ENCODE results near the gene NFYB.
"Not testable (repeated sequence)": the region's sequence is repeated elsewhere in the genome, so short reads cannot be mapped to it uniquely, and the experiment has no call there.

Gene NFYB

DNA sequence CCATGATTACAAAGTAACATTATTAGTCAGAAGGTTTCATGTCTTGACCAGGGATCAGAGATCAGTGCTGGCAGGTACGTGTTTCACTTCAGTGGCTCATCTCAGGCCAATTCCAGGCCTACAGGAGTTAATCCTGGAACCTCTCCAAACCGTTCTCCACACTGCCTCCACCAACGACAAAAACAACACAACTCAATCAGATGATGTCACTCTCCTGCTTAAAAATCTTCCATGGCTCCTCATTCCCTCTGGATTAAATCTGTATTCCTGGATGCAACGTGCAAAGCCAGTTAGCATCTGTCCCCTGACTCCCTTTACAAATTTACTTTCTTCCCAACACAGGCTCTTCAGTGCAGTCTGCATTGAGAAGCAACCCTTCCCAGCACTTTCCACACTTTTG, 43.3 kb upstream of the NFYB start:
- CTCF ChIA-PET: no interaction called here
- POLR2A ChIA-PET: no interaction called here
- no peak overlapping the region for H3K4me3 ChIP-seq (ENCODE audit: low read depth, low read length)

DNA sequence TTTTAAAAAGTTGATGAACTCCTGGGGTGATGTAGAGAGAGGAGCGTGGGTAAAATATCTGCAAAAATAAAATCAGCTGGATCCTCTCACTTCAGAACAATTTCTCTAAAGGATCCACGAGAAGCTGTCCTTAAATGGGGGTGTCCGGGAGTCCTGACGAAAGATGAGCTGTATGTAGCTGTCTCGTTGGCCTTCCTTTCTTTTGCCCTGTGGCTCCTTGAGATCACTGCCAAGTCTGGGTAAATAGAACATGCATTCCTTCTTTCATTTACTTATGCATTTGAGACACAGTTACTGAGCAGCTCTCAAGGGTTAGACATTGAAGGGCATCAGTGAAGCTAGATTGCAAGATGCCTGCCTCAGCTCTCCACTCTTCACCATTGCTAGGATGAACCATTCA, 42.4 kb upstream of the NFYB start:
- no peak for DNase-seq (ENCODE audit: low read depth, low spot score)
- CTCF ChIA-PET: no interaction called here
- TF ChIP-seq, protein P1, sequence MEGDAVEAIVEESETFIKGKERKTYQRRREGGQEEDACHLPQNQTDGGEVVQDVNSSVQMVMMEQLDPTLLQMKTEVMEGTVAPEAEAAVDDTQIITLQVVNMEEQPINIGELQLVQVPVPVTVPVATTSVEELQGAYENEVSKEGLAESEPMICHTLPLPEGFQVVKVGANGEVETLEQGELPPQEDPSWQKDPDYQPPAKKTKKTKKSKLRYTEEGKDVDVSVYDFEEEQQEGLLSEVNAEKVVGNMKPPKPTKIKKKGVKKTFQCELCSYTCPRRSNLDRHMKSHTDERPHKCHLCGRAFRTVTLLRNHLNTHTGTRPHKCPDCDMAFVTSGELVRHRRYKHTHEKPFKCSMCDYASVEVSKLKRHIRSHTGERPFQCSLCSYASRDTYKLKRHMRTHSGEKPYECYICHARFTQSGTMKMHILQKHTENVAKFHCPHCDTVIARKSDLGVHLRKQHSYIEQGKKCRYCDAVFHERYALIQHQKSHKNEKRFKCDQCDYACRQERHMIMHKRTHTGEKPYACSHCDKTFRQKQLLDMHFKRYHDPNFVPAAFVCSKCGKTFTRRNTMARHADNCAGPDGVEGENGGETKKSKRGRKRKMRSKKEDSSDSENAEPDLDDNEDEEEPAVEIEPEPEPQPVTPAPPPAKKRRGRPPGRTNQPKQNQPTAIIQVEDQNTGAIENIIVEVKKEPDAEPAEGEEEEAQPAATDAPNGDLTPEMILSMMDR (IDR thresholded peaks at IDR 0.05; ENCODE audit: insufficient read depth, low read length, missing control alignments): no peak
- H3K4me3 ChIP-seq (ENCODE audit: low read depth, low read length): no peak overlapping the region
- POLR2A ChIA-PET: no interaction called here

More for the DNA sequence above, 43.3 kb upstream of the NFYB start:
- DNase-seq (ENCODE audit: low read depth, low spot score): no peak
- TF ChIP-seq, protein P1 (IDR thresholded peaks at IDR 0.05; ENCODE audit: insufficient read depth, low read length, missing control alignments): no peak

DNA sequence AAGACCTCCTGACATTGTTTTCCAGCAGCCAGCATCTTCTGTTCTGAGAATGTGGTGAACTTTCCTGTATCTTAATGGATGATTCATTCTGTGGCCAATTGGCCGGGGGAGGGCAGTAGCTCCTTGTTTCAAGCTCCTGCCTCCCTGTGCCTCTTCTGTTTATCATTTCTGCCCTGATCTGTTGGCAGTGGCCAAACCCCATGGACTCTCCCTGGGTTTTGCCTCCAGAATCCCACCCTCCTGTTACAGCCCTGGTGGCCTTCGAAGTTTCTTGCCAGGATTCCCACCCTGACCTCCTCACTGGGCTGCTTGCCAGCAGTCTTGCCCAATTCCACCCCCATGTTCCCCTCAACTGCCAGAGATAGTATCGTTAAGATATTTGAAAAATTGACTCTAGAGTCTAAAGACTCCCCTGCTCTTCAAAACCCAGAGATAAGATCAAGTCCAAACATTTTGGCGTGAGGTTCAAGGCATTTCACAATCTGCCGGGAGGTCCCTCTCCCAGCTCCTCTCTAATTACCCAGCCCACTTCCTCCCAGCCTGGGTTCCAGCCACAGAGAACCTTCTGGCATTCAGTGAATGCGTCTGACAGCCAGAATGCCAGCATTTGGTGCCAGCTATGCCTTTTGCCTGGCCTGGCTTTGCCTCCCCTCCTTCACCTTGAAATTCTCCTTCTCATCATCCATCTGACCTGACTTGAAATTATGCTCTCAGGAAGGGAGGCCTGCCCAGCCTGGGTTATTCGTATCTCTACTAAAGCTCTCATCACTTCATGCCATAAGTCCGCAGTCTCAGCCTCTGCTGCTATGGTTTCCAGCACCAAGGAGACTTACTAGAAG, 39.9 kb upstream of the NFYB start:
- POLR2A ChIA-PET: interaction anchor here (0.7 to 1.6 kb wide), 5 partner anchors 13 to 119 kb away, joined by 3 to 10 read pairs (median 3); partner anchors contain the start of gene NFYB
- no peak overlapping the region for H3K4me3 ChIP-seq (ENCODE audit: low read depth, low read length)
- DNase-seq (ENCODE audit: low read depth, low spot score): peak; percentile 97
- CTCF ChIA-PET: interaction anchor here (0.9 to 2.2 kb wide), 7 partner anchors 12 to 69 kb away, joined by 3 to 6 read pairs (median 4); partner anchors contain the start of gene NFYB
- TF ChIP-seq, protein P1 (IDR thresholded peaks at IDR 0.05; ENCODE audit: insufficient read depth, low read length, missing control alignments): peak; percentile 38

DNA sequence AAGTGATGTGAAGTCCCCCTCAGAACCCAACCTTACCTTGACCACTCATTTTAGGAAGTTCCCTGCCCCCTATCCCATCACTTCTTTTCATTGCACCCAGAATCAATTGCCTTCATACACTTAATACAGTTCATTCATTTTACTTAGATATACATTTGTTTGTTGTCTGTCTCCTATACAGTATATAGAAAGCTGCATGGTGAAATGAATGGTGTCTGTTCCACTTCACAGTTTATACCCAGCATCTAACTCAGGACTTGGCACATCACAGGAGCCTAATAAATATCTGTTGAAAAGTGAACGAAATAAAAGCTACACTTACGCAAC, 39.3 kb upstream of the NFYB start:
- ChIA-PET CTCF (interaction anchor here (0.9 to 2.2 kb wide), 7 partner anchors 11 to 68 kb away, joined by 3 to 6 read pairs (median 4); partner anchors contain the start of gene NFYB), POLR2A (interaction anchor here (0.7 to 1.6 kb wide), 4 partner anchors 13 to 119 kb away, joined by 3 to 10 read pairs (median 4); partner anchors contain the start of gene NFYB)
- no peak overlapping the region for H3K4me3 ChIP-seq (ENCODE audit: low read depth, low read length)
- DNase-seq (ENCODE audit: low read depth, low spot score): no peak
- TF ChIP-seq, protein P1 (IDR thresholded peaks at IDR 0.05; ENCODE audit: insufficient read depth, low read length, missing control alignments): no peak

DNA sequence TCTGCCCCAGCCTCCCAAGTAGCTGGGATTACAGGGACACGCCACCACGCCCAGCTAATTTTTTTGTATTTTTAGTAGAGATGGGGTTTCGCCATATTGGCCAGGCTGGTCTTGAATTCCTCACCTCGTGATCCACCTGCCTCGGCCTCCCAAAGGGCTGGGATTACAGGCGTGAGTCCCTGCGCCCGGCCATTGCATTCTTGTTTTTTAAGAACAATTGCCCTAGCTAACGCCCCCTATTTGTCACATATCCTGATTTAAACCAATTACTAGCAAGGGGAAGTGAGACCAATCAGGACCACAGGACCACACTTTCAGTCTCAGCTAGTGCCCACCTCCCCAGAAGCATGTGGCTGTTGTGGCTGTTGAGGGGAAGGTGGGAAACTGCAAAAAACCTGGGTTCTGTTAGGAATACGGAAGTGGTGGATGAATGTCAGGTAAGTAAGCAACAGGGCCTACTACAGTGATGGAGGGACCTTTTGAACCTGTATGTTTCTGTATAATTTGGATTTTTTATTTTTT, 37.8 kb upstream of the NFYB start:
- POLR2A ChIA-PET: no interaction called here

DNA sequence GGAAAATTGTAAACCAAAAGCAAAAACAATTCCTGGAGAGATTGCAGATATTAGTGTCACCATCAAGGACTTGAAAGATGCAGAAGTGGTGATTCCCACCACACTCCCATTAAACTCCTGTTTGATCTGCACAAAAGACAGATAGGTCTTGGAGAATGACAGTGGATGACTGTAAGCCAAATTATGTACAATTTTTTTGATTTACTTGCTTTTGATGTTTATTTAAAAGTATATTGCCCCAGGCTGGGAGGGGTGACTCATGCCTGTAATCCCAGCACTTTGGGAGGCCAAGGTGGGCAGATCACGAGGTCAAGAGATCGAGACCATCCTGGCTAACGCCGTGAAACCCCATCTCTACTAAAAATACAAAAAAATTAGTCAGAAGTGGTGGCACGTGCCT, 35.8 kb upstream of the NFYB start:
- POLR2A ChIA-PET; H3K4me3 ChIP-seq (ENCODE audit: low read depth, low read length); DNase-seq (ENCODE audit: low read depth, low spot score); CTCF ChIA-PET: not testable (repeated sequence)

More for the DNA sequence above, 37.8 kb upstream of the NFYB start:
- TF ChIP-seq, protein P1 (IDR thresholded peaks at IDR 0.05; ENCODE audit: insufficient read depth, low read length, missing control alignments): no peak
- no peak overlapping the region for H3K4me3 ChIP-seq (ENCODE audit: low read depth, low read length)
- DNase-seq (ENCODE audit: low read depth, low spot score): no peak
- CTCF ChIA-PET: interaction anchor here (1.4 to 1.7 kb wide), 2 partner anchors 10 to 21 kb away, joined by 3 to 4 read pairs; no protein-coding TSS in a partner anchor
